Lower lobe of right lung (tissue), 2 donors: ENCODE results near the gene COL23A1. TPM values are rescaled to one million over a fixed set of nuclear protein-coding genes. Genes with fewer than 3 reads are reported as not detected.

Experiments used
- ATAC-seq, 2 donors: fragments of 200-7000 bp; cut with Tn5 transposase; one replicate each; pipeline ENCODE4 v1.9.1; 2020 to 2022; ENCODE audit warnings: mild to moderate bottlenecking in 2 of 2, moderate library complexity in 2 of 2
- DNase-seq: peaks from one replicate; pipeline ENCODE4 v3.0.0-alpha.2; 2020
- H3K27ac ChIP-seq: fragments of 200-600 bp; one replicate; pipeline ENCODE4 v1.8.0; 2022
- H3K27me3 ChIP-seq: fragments of 200-600 bp; one replicate; pipeline ENCODE4 v1.8.0; 2022; ENCODE audit warnings: low read depth
- H3K36me3 ChIP-seq: fragments of 200-600 bp; one replicate; pipeline ENCODE4 v1.8.0; 2022; ENCODE audit warnings: mild to moderate bottlenecking
- H3K4me1 ChIP-seq: fragments of 200-600 bp; one replicate; pipeline ENCODE4 v1.8.0; 2022
- H3K4me3 ChIP-seq: fragments of 200-600 bp; one replicate; pipeline ENCODE4 v1.8.0; 2022; ENCODE audit warnings: mild to moderate bottlenecking
- H3K9me3 ChIP-seq: fragments of 200-600 bp; one replicate; pipeline ENCODE4 v1.8.0; 2022
- CTCF ChIP-seq: fragments of 200-600 bp; IDR thresholded peaks from one replicate; pipeline ENCODE4 v1.8.0; 2022; ENCODE audit warnings: antibody characterized with exemption, mild to moderate bottlenecking
- intact Hi-C: fragments of 100-400 bp; cut with DNase I; formaldehyde crosslinking; loops from one replicate; pipeline ENCODE4 v1.11.0; 2022
- total RNA-seq: library from RNA; stranded (reverse); fragmentation: NEBNext Ultra II Directional; extraction: Animal tissue kit (Norgen Biotek cat#: 25700); gene quantifications from one replicate; pipeline ENCODE4 v1.2.1, GENCODE V29; 2021
- donor health status: DM: no; HTN: yes; CAD: no; lungs with severe emphysema.

Gene COL23A1
- total RNA-seq, 1 donor from 2014 or later: 1.2 TPM

GRCh38 chr5:178298283-178298807 lies 291.8 kb downstream of the COL23A1 start:
- Histone ChIP-seq H3K4me1 (no peaks in the 10 kb centered on the region), H3K4me3 (no peak overlapping the region), H3K9me3 (no peaks in the 10 kb centered on the region), H3K27ac (no peak overlapping the region), H3K27me3 (no peaks in the 10 kb centered on the region), H3K36me3 (no peaks in the 10 kb centered on the region)
- DNase-seq (peak; percentile 10), ATAC-seq (no peak)
- no peak for TF ChIP-seq CTCF
- intact Hi-C loops: no loop called here

GRCh38 chr5:178297751-178298150 lies 292.4 kb downstream of the COL23A1 start:
- TF ChIP-seq CTCF: no peak
- no peaks in the 10 kb centered on the region for H3K36me3 ChIP-seq
- ATAC-seq (no peak), DNase-seq (peak; percentile 20)
- no peaks in the 10 kb centered on the region for H3K4me1 ChIP-seq
- no peaks in the 10 kb centered on the region for H3K9me3 ChIP-seq
- intact Hi-C loops: no loop called here
- H3K27me3 ChIP-seq: no peaks in the 10 kb centered on the region
- H3K27ac ChIP-seq: no peak overlapping the region
- no peak overlapping the region for H3K4me3 ChIP-seq

GRCh38 chr5:178296066-178296465 lies 294.1 kb downstream of the COL23A1 start:
- H3K4me3 ChIP-seq: no peak overlapping the region
- DNase-seq: peak; percentile 14
- H3K4me1 ChIP-seq: no peaks in the 10 kb centered on the region
- intact Hi-C loops: no loop called here
- TF ChIP-seq CTCF: no peak
- H3K36me3 ChIP-seq: no peaks in the 10 kb centered on the region
- H3K27me3 ChIP-seq: peaks cover 10% of the 10 kb centered on the region
- H3K9me3 ChIP-seq: no peaks in the 10 kb centered on the region
- ATAC-seq: no peak
- no peak overlapping the region for H3K27ac ChIP-seq

- ATAC-seq: no peak
- no peaks in the 10 kb centered on the region for H3K9me3 ChIP-seq
Measured at GRCh38 chr5:178295589-178295988, 294.6 kb downstream of the COL23A1 start.

GRCh38 chr5:178293815-178294214 lies 296.4 kb downstream of the COL23A1 start:
- Histone ChIP-seq H3K27me3 (peaks cover 13% of the 10 kb centered on the region), H3K4me3 (no peak overlapping the region), H3K27ac (no peak overlapping the region), H3K9me3 (no peaks in the 10 kb centered on the region), H3K4me1 (peaks cover 2% of the 10 kb centered on the region), H3K36me3 (no peaks in the 10 kb centered on the region)
- no peak for TF ChIP-seq CTCF
- ATAC-seq (no peak), DNase-seq (peak; percentile 10)
- intact Hi-C loops: no loop called here

More at GRCh38 chr5:178295589-178295988, 294.6 kb downstream of the COL23A1 start:
- no peak for DNase-seq
- H3K4me1 ChIP-seq: no peaks in the 10 kb centered on the region
- no peak overlapping the region for H3K27ac ChIP-seq
- H3K27me3 ChIP-seq: peaks cover 13% of the 10 kb centered on the region
- intact Hi-C loops: no loop called here
- H3K4me3 ChIP-seq: no peak overlapping the region
- no peak for TF ChIP-seq CTCF
- no peaks in the 10 kb centered on the region for H3K36me3 ChIP-seq
